Astrocyte of the spinal cord (primary cell): ENCODE measurements around the gene FAR2.

Experiments used
- DNase-seq: peaks from one replicate; pipeline ENCODE4 v3.0.0; 2011; ENCODE audit warnings: low read depth, low spot score
- H3K4me3 ChIP-seq: 2 replicates; pipeline ENCODE4 v1.5.1; 2011; ENCODE audit warnings: low read depth, mild to moderate bottlenecking, low read length, moderate library complexity
- CTCF ChIP-seq: IDR thresholded peaks from 2 replicates; pipeline ENCODE4 v1.5.1; 2012; ENCODE audit warnings: low read depth, mild to moderate bottlenecking, low read length, inconsistent platforms
- in situ Hi-C: cut with HindIII; loops from 2 replicates; pipeline ENCODE4 v1.10.0; 2017; ENCODE audit warnings: low sequenced_read_pairs

Gene FAR2

GRCh38 chr12:29239336-29239735 lies 90.3 kb downstream of the FAR2 start:
- no peak overlapping the region for H3K4me3 ChIP-seq
- no peak for DNase-seq
- TF ChIP-seq CTCF = no peak
- in situ Hi-C loops = no loop called here

- H3K4me3 ChIP-seq = no peak overlapping the region
- no peak for DNase-seq
- in situ Hi-C loops = no loop called here
- no peak for TF ChIP-seq CTCF
Observed at GRCh38 chr12:29240441-29240840, 91.4 kb downstream of the FAR2 start.

- in situ Hi-C loops = no loop called here
- TF ChIP-seq CTCF = peak; percentile 5
- no peak overlapping the region for H3K4me3 ChIP-seq
- peak; percentile 59 for DNase-seq
Observed at GRCh38 chr12:29241821-29242591, 92.9 kb downstream of the FAR2 start.

GRCh38 chr12:29242921-29243431 lies 93.9 kb downstream of the FAR2 start:
- no peak for DNase-seq
- no peak overlapping the region for H3K4me3 ChIP-seq
- no peak for TF ChIP-seq CTCF
- in situ Hi-C loops = no loop called here

- in situ Hi-C loops = no loop called here
- DNase-seq = no peak
- no peak for TF ChIP-seq CTCF
- H3K4me3 ChIP-seq = no peak overlapping the region
Observed at GRCh38 chr12:29244159-29244765, 95.2 kb downstream of the FAR2 start.

GRCh38 chr12:29245246-29245645 lies 96.2 kb downstream of the FAR2 start:
- in situ Hi-C loops = no loop called here
- TF ChIP-seq CTCF = no peak
- no peak overlapping the region for H3K4me3 ChIP-seq
- peak; percentile 12 for DNase-seq
